Superior temporal gyrus (tissue), 1 donor: ENCODE measurements around the gene LPO.

Experiments
- DNase-seq: peaks from one replicate; pipeline ENCODE4 v3.0.0-alpha.2; 2016; ENCODE audit errors: extremely low spot score

Gene LPO

GRCh38 chr17:58277802-58278595 is 39.6 kb downstream of the LPO start:
- DNase-seq: no peak

GRCh38 chr17:58278661-58279015 is 40.3 kb downstream of the LPO start:
- no peak for DNase-seq

DNA sequence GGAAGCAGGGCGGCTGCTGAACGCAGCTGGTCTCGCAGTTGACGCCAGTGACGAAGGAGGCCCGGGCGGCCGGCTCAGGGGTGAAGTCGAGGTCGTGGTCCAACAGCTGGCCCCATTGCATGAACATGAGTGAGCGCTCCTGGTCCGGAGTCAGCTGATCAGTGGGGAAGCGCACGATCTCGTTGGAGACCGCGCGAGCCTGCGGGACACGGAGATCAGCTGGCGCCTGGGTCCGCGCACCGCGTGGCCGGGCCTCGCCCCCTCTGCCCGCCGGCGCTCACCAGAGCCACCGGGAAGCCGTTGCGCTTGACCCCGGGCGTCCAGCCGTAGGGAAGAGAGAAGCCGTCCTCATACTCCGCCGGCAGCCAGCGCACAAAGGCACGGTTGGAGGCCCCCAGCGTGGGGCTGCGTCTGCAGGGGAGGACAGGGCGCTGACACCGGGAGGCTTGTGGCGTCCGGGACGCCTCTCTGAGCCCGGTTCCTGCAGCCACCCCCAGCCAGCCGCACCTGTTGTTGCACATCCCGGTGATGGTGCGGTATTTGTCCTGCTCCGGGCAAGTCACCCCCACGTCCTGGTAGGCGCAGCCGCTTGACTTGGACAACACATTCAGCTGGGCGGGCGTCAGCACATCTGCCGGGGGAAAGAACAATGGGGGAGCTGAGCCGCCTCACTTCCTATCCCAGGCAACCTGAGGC is 40.8 kb downstream of the LPO start:
- no peak for DNase-seq

DNA sequence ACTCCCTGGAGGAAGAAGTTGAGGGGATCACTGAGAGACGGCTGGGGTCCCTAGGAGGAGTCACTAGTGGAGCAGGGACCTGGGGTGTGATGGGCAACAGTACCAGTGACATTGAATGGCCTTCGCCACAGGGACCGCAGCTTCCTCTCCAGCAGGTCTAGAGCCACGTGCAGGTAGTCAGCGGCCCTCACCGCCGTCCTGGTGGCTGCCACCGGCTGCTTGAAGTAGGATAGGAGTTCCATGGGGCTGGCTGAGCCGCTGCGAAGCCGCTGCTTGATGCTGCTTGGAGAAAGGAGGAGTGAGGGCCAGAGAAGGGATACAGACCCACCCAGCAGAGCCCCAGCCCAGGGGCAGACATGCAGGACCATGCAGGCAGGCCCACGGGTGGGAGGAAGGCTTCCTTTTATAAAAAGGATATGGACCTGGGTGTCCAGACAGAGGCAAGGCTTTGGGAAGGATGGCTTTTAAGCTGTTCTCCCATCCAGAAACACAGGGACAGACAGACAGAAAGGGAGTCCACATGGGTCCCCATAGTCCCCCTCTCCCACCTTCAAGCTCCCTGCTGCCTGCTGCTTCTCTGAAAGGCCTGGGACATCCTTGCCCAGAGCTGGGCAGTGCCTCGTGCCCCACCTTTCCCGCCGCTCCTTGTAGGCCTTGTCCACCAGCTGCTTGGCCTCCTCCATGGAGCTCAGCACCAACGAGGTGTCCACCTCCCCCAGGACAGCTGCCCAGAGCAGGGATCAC is 41.5 kb downstream of the LPO start:
- no peak for DNase-seq

- DNase-seq: no peak
Observed at GRCh38 chr17:58280480-58281217, 42.3 kb downstream of the LPO start, which contains the start of gene MPO. Gene MPO (minus strand): TSS chr17:58280935. CDS start chr17:58280758, 177 bp downstream.

DNA sequence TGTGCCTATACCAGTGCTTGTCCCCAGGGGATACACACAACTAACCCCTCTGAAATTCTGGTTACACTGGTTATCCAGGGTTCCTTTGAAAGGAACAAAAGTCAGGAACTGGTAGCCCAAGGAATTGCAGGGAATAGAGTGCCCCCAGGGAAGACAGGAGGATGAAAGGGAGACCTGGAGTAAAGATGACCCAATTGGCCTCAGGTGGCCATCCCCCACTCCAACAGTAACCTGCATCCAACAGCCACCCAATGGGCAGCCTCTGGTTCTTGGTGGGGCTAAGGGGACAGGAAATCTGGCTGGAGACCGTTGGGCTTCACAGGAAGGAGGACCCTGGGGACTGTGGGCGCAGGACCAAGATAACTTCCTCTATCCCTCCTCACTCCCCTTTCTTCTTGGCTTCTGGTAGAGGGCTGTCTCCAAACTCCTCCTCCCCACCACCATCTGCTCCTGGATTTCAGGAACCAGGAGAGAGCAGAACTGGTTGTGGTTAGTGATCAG is 43.2 kb downstream of the LPO start:
- DNase-seq: no peak

DNA sequence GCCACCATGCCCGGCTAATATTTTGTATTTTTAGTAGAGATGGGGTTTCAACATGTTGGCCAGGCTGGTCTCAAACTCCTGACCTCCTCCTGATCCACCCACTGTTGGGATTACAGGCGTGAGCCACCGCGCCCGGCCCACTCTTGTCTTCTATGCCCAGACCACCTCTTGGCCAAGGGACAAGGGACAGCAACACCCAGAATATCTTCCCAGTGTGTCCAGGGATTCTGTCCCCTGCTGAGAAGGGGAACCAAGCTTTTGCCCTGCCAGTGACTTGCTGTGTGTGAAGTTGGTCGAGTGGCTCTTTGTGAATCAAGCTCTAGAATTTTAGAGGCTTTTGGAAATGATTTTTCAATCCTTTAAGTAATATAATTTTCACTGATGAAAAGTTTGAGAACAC is 44.1 kb downstream of the LPO start:
- DNase-seq: no peak

DNA sequence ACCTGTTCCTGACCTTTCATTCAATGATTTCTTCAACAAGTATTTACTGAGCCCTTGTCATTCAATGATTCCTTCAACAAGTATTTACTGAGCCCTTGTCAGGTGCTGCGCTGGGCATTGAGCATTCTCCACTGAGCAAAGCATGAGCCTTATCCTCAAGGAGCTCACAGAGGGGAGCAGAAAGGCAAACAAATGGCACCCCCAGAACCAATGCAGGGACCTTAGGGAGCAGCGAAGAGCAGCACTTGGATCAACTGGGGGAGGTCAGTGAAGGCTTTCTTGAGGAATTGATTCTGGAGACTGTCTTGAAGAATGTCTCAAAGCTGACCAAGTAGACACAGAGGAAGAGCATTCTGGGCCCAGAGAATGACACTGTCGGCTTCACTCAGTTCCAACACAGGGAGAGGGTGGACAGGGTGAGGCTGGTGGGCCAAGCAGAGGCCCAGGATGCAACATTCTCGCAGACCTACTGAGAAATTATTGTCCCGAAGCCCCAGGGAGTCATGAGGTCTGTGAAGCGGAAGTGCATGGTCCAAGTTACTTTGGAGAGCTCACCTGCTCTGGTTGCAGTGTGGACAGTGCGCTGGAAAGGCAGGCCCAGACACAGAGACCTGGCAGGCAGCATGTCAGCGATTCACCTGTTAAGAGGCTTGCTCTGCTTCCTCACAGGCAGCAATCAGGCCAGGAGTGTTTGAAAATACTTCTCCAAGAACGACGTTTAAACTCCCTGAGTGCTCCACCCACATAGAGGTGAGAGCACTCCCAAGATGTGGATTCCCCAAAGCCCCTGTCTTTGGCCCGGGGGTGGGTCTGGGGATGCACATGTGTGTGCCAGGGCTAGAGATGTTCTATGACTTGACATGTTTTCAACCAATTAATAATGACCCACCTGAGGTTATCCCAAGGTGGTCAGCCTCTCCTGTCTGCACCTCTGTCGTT is 45.6 kb downstream of the LPO start:
- DNase-seq: no peak

GRCh38 chr17:58284613-58285421 is 46.4 kb downstream of the LPO start:
- no peak for DNase-seq

GRCh38 chr17:58285422-58285810 is 47.0 kb downstream of the LPO start:
- DNase-seq: no peak

DNA sequence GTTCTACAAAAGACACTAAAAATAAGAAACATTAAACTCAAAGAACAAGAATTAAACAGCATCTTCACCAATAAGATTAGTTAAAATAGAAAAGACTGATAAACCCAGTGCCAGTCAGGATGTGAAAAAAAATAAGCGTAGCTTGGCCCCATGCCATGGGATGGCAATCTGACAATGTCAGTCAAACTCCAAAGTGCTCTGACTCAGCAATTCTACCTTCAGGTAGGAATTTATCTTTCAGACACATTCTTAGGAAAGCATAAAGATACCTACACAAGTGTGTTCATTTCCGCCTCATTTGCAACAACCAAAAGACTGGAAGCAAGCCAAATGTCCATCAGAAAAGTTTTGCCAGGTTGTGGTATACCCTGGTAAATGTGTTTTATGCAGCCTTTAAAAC is 51.5 kb downstream of the LPO start:
- no peak for DNase-seq

DNA sequence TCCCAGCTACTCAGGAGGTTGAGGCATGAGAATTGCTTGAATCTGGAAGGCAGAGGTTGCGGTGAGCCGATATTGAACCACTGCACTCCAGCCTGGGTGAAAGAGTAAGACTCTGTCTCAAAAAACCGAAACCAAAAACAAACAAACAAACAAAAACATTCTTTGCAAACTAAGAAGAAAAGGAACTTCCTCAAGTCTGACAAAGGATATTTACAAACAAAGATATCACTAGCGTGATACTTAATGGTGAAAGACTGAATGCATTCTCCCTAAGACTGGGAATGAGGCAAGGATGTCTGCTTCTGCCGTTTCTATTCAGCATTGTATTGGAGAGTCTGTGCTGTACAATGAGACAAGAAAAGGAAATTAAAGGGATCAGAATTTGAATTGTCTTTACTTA is 52.9 kb downstream of the LPO start:
- no peak for DNase-seq

DNA sequence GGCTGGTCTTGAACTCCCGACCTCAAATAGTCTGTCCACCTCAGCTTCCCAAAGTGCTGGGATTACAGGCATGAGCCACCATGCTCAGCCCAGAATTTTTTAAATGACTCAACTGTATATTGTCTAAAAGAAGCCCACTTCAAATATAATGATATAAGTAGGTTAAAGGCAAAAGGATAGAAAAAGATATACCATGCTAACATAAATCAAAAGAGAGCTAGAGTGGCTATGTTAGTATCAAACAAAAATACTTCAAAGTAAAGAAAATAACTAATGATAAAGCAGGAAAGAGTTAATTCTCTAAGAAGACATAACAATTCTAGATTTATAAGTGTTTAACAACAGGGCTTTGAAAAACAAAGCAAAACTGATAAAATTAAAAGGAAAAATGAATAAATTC is 55.6 kb downstream of the LPO start:
- DNase-seq: no peak

GRCh38 chr17:58300336-58300735 is 62.0 kb downstream of the LPO start:
- no peak for DNase-seq

- DNase-seq: no peak
Observed at GRCh38 chr17:58301504-58302150, 63.2 kb downstream of the LPO start.

GRCh38 chr17:58302171-58302918 is 64.0 kb downstream of the LPO start:
- no peak for DNase-seq

- no peak for DNase-seq
Observed at GRCh38 chr17:58302919-58303585, 64.7 kb downstream of the LPO start.
